CD4-positive, alpha-beta T cell treated with Interleukin-10 for 1 hour (primary cell): ENCODE results near the gene HOXA10.

Source experiments
- DNase-seq: peaks from one replicate; pipeline ENCODE4 v3.0.0-alpha.2; 2020

Gene HOXA10

GRCh38 chr7:27179030-27179429, 4.9 kb upstream of the HOXA10 start:
- DNase-seq: no peak

- DNase-seq: no peak
Measured at GRCh38 chr7:27178366-27178765, 4.2 kb upstream of the HOXA10 start.

GRCh38 chr7:27177795-27178320, 3.7 kb upstream of the HOXA10 start:
- DNase-seq: no peak

DNA sequence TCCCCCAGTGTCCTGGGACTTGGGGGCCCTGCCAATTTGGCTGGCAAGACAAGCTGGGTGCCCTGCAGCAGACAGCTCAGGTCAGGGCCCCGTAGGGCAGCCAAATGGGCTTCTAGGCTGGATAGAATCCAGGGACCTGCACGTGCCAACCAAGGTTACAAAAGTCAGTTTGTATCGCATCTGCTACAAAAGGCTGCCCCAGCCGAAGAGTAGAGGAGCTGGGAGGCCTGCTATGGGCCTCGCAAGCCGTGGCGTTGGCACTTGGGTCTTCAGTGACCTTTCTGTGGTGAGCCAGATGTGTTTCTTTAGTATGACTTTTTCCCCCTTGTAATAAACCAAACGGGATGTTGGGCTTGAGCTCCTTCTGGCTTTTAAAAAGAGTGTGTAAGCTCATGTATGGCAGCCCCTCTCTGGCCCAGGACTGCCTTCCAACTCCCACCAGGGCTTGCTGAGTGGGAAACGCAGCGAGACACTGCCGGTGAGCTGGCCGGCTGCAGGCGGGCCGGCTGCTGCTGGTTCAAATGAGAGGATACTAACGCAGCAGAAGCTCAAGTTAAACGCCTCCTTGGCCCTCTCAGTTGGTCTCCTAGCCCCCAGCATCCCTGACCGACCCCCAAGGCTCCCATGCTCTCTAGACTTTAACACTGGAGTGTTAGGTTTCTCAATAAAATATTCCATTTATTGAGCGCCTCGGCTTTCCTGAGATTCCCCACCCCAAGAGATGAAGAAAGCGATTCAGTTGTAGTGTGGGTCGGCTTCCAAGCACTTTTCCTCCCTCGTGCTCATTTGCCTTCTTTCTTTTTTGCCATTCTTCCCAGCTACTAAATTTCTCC, 3.1 kb upstream of the HOXA10 start:
- no peak for DNase-seq

DNA sequence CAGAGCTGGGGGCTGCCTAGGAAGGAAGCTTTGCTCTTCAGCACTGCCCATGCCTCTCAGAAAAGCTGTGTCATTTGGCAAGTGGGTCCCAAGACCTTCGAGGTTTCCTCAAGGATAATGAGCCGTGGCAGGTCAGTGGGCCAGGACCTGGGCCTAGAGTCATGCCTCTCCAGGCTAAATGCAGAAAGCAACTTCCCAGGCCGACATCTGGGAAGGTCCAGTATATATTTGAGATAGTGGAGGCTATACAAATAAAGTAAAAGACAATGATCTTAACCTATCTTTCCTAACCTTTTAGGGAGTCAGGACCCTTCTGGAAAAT, 2.4 kb upstream of the HOXA10 start:
- no peak for DNase-seq

DNA sequence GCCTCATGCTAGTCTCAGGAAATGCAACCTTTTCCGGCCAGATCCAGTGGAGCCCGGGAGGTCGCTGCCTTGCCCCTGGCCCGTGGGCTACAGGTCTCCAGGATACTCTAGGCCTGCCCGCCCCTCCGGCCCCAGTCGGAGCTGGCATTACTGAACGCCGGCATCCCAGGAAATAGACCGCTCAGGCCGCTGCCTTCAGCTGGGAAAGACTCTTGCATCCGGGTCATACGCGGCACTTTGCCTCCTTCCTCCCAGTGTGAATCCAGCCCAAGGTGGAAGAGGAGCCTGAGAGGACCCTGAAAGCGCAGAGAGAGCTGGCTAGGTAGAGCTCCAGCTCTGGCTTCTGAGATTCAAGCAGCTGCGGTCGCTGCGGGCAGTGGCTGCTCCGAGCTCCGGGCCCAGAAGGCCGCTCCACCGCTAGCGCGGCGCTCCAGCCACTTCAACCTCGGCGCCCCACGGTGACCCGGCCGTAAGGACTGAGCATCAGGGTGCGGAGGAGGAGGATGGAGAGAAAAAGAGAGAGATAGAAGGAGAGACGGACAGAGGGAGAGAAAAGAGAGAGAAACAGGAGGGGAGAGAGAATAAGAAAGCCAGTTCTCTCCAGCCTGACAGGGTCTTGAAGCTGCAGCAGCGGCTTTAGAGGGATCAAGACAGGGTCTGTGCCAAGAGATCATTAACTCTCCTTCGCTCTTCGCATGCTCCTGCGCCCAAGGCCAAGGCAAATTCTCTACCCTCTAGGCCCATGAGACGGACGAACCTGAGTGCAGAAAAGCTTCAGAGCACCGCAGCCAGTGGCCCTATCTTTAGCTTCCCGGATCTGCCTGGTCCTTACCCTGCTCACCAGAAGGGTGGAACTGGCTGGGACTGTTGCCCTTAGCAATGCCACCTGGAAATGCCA, 1.8 kb upstream of the HOXA10 start:
- DNase-seq: no peak

DNA sequence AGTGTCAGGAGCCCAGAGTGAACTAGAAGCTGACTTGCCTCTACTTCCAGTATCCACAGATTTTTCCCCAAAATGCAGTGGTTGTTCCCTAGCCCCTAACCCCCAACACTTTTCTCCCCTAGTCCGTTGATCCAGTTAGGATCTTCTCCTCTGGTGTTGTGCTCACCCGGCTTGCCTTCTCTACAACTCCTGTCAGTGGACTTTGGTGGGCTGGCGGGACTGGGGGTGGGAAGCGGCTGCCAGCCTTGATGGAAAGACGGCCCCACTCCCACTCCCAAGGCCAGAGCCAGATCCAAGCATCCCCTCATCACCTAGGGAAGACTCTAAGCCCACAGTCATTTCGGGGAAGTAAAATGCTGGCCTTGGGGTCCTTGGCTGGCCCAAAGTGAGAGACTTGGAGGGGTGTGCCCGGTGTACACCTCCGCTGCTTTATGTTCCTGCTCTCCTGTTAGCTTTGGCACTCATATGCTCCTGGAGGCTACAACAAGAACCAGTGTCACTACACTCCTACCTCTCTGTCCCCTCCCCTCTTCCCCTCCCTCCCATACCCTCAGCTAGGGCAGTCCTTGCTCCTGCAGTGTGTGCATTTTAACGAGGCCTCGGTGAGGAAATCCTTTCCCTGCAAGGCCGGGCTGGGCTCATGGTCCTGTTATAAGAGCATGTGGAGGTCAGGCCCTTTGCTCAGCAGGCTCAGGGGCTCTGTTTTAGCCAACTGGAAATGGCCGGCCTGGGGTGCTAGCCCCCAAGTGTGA, 930 bp upstream of the HOXA10 start:
- DNase-seq: no peak

DNA sequence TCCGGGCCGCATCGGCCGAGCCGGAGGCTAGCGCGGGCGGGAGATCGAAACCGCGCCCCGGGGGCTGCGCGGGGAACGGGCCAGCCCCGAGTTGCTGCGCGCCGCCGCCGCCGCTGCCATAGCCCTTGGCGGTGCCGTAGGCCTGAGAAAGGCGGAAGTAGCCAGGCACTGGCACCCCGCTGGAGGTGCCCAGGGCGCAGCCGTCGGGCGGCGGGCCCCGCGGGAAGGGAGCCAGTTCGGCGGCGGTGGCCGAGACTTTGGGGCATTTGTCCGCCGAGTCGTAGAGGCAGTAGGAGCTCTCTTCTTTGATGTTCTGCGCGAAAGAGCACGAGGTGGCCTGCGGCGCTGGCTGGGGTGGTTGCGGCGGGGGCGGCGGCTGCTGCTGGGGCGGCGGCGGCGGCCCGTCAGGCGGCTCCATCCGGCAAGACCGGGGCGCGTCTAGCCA, 587 bp downstream of the HOXA10 start:
- peak; percentile 35 for DNase-seq

- DNase-seq: no peak
Measured at GRCh38 chr7:27172823-27173510, 1.2 kb downstream of the HOXA10 start.

GRCh38 chr7:27172315-27172774, 1.8 kb downstream of the HOXA10 start:
- no peak for DNase-seq

GRCh38 chr7:27171637-27172314, 2.3 kb downstream of the HOXA10 start:
- no peak for DNase-seq

DNA sequence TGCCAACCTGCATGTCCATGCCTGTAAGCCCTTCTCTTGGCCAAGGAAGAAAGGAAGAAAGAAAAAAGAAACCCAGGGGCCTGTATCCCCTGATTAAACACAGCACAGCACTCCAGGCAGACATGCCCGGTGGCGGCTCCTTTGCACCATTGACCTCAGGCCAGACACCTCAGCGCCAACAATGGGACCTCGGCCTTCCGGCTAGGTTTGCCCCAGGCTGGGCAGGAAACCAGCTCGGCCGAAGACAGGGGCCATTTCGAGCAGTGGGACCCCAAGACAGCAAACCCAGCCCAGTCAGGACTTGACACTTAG, 2.8 kb downstream of the HOXA10 start:
- no peak for DNase-seq

- no peak for DNase-seq
Measured at GRCh38 chr7:27170426-27171324, 3.4 kb downstream of the HOXA10 start.

- DNase-seq: no peak
Measured at GRCh38 chr7:27169658-27170425, 4.3 kb downstream of the HOXA10 start.

- no peak for DNase-seq
Measured at GRCh38 chr7:27168265-27168947, 5.7 kb downstream of the HOXA10 start.

DNA sequence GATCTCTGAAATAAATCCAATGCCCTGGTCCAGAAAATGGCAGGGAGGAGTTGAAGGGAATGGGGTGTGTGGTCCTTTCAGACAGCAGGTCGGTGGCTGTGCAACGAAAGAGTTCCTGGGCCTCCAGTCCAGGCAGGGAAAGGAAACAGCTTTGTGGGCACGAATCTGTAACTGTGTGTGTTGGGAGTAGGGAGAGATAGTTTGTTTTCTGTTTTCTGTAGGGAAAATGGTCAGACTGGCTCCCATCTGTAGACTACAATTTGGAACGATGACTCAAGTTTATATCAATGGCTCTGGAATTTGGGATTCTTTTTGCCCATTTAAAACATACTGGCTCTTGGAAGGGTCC, 6.2 kb downstream of the HOXA10 start:
- DNase-seq: no peak

DNA sequence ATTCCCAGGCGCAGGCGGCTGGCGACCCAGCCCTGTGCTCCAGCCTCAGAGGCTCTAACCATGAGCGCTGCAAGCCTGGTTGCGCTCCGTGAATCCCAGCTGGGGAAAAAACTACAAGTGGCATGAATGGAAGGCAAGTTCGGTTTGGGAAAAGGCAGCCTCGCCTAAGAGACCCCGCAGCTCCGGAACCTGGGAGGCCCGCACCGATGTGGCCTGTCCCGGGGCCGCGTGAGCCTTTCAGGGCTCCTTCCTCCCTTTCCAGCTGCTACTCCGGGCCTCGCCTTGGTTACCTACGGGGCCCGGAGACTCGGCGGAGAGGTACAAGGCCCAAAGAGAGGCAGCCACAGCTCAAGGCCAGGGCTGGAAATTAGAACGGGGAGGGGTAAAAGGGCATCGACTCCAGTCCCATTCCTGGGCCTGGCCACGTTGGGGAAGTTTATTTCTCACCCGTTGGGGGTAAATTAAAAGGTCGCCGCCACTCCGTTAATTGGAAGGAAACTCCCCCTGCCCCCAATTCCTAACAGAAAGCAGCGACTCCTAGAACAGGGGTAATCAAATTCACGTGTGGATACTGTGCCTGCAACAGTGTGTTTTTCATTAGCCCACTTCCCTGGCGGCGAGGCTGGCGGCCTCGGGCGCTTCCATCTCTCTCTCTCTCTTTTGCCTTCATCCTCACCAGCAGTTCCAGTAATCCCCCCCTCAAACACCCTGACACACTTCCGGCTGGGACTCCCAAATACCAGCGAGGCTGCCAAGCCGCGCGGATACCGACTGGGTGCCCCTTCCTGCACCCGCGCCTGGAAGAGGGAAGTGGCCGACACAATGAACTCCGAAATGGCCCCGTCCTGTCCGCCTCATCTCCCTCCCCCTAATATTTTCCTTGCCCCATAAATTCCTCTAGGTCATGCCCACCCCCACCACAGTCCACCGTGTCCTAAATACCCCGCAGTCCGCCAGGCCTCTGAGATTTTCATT, 7.3 kb downstream of the HOXA10 start:
- no peak for DNase-seq

- DNase-seq: no peak
Measured at GRCh38 chr7:27165996-27166530, 8.1 kb downstream of the HOXA10 start.
